LNCAP (cell line): Measurements from ENCODE around the gene FBLIM1.

Experiments
- TF ChIP-seq, protein P1 (sequence below): fragments of 450-650 bp; IDR thresholded peaks from 2 replicates; pipeline ENCODE4 v1.5.1; 2017; ENCODE audit warnings: mild to moderate bottlenecking

FBLIM1 gene

DNA sequence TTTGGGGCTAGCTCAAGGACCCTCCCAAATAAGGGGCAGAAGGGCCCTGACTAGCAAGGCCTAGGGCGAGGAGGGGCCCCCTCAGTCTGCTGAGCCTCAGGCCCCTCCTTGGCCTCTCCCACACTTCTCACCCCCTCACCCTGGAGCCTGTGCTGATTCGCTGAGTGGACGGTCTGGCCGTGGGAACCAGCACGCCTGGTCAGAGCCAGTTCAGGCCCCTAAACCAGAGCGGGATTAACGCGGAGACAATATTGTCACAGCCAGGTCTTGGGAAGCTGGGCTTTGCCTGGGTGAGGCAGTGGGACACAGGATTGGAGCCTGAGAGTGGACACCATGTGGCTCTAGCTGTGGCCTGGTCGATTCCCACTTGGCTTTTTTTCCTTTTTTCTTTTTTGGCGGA lies 4.8 kb upstream of the FBLIM1 start:
- TF ChIP-seq, protein P1, sequence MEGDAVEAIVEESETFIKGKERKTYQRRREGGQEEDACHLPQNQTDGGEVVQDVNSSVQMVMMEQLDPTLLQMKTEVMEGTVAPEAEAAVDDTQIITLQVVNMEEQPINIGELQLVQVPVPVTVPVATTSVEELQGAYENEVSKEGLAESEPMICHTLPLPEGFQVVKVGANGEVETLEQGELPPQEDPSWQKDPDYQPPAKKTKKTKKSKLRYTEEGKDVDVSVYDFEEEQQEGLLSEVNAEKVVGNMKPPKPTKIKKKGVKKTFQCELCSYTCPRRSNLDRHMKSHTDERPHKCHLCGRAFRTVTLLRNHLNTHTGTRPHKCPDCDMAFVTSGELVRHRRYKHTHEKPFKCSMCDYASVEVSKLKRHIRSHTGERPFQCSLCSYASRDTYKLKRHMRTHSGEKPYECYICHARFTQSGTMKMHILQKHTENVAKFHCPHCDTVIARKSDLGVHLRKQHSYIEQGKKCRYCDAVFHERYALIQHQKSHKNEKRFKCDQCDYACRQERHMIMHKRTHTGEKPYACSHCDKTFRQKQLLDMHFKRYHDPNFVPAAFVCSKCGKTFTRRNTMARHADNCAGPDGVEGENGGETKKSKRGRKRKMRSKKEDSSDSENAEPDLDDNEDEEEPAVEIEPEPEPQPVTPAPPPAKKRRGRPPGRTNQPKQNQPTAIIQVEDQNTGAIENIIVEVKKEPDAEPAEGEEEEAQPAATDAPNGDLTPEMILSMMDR, result no peak

- TF ChIP-seq, protein P1, result no peak
Observed at GRCh38 chr1:15755021-15755645, 3.5 kb upstream of the FBLIM1 start.

DNA sequence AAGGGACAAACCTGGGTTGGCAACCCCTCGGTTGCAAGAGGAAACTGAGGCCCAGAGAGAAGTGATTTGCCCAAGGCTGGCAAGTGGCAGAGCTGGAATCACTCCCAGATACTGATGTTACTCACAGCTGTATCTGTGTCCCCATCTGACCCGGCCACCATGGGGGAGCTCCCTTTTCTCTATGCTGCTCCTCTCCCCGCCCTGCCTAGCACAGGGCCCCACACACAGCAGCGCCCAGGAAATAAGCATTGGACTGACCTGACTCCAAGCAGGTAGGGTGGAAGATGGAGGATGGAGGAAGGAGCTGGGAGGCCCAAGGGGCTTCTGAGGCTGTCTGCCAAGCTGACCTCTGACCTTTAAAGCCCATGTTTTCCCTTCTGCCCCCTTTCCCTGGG lies 3.0 kb upstream of the FBLIM1 start:
- TF ChIP-seq, protein P1, result no peak

- TF ChIP-seq, protein P1, result no peak
Observed at GRCh38 chr1:15756143-15757015, 2.2 kb upstream of the FBLIM1 start.

- TF ChIP-seq, protein P1, result no peak
Observed at GRCh38 chr1:15757016-15757543, 1.5 kb upstream of the FBLIM1 start.

GRCh38 chr1:15757575-15758342 lies 836 bp upstream of the FBLIM1 start:
- TF ChIP-seq, protein P1, result no peak

DNA sequence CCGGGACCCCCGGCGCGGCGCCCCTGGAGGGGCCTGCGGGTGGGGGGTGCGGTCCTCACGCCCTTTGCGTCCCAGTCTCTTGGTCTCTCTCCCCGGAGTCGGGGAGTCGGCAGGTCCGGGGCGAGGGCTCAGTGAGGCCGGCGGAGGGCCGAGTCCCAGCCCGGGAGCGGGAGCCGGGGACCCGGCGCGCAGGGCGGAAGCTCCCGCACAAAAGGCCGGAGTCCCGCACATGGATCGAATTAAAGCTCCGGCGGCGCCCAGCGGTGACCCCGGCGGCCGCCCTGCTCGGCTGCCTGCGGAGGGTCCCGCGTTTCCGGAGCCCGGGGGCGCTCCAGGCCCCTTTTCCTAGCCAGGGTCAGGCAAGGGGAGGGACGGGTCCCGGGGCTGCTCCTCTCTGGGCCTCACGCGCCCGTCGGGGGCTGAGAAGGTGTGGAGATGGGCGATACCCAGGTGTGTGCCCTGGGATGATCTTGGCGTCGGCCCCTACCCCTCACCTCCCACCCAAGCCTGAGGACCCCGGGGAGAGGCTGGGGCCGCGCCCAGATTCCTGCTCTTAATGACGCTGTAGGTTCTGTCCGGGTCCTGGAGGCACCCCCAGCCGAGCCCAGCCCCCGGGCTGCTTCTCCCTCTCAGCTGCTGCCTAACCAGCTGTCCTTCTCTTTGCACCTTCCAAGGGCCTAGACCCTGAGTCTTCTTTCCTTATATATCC lies 512 bp downstream of the FBLIM1 start:
- TF ChIP-seq, protein P1, result no peak
